Measurements from ENCODE around the gene TBC1D2B. TPM values are rescaled to one million over a fixed set of nuclear protein-coding genes. Genes with fewer than 3 reads are reported as not detected.
"Not testable (repeated sequence)": the region's sequence is repeated elsewhere in the genome, so short reads cannot be mapped to it uniquely, and the experiment has no call there.

TBC1D2B gene
- polyA plus RNA-seq, 1 donor (not counting 4 experiments of a cell fraction or from before 2014, with no cell fraction given), result 27.0 TPM

- Histone ChIP-seq H3K79me2 (ENCODE audit: control insufficient read depth, insufficient read depth, low read length) (no peaks in the 10 kb centered on the region), H3K9ac (ENCODE audit: control insufficient read depth, extremely low read depth, insufficient read depth, low read length) (no peak overlapping the region), H3K9me1 (ENCODE audit: control insufficient read depth, extremely low read depth, insufficient read depth, low read length) (peaks cover 3% of the 10 kb centered on the region), H3K9me3 (ENCODE audit: control insufficient read depth, low read depth, low read length) (no peaks in the 10 kb centered on the region), H2AFZ (ENCODE audit: control insufficient read depth, low read length) (no peak overlapping the region), H3K27ac (ENCODE audit: control insufficient read depth, insufficient read depth, low read length) (no peak overlapping the region), H3K4me1 (ENCODE audit: control insufficient read depth, extremely low read depth, insufficient read depth, low read length) (peaks cover 32% of the 10 kb centered on the region), H3K4me3 (ENCODE audit: control insufficient read depth in 2 of 3, extremely low read depth in 1 of 3, insufficient read depth in 2 of 3, low read depth in 1 of 3, low read length in 3 of 3) (no peak overlapping the region), H3K27me3 (ENCODE audit: control insufficient read depth, extremely low read depth, insufficient read depth, low read length) (no peaks in the 10 kb centered on the region), H3K36me3 (ENCODE audit: control insufficient read depth in 2 of 2, extremely low read depth in 1 of 2, insufficient read depth in 2 of 2, low read length in 2 of 2) (peaks cover 2% of the 10 kb centered on the region in 2 experiments), H3K4me2 (ENCODE audit: control insufficient read depth, extremely low read depth, insufficient read depth, low read depth, low read length) (no peak overlapping the region), H4K20me1 (ENCODE audit: control insufficient read depth, extremely low read depth, insufficient read depth, low read length) (no peaks in the 10 kb centered on the region)
- no peak for FAIRE-seq
- dilution Hi-C loops (cut with MboI; ENCODE audit: extremely low pct_ligation_motif_present, low sequenced_read_pairs), result no loop called here
- no peak for TF ChIP-seq CTCF (optimal IDR thresholded peaks at IDR 0.05 in 1 of 3, IDR thresholded peaks at IDR 0.05 in 1 of 3, conservative IDR thresholded peaks at IDR 0.05 in 1 of 3; ENCODE audit: extremely low read depth in 1 of 3, insufficient read depth in 2 of 3, low read length in 3 of 3)
- no peak for TF ChIP-seq EZH2 (IDR thresholded peaks at IDR 0.05; ENCODE audit: low read length)
- no peak for DNase-seq (ENCODE audit: low read depth, low spot score)
Measured at GRCh38 chr15:77992356-77993222, 84.9 kb downstream of the TBC1D2B start.

- H2AFZ ChIP-seq (ENCODE audit: control insufficient read depth, low read length); H3K27me3 ChIP-seq (ENCODE audit: control insufficient read depth, extremely low read depth, insufficient read depth, low read length); H3K4me3 ChIP-seq (ENCODE audit: control insufficient read depth in 2 of 3, extremely low read depth in 1 of 3, insufficient read depth in 2 of 3, low read depth in 1 of 3, low read length in 3 of 3); H3K9ac ChIP-seq (ENCODE audit: control insufficient read depth, extremely low read depth, insufficient read depth, low read length); H3K9me1 ChIP-seq (ENCODE audit: control insufficient read depth, extremely low read depth, insufficient read depth, low read length); H3K9me3 ChIP-seq (ENCODE audit: control insufficient read depth, low read depth, low read length); DNase-seq (ENCODE audit: low read depth, low spot score); dilution Hi-C loops (cut with MboI; ENCODE audit: extremely low pct_ligation_motif_present, low sequenced_read_pairs); H3K36me3 ChIP-seq (ENCODE audit: control insufficient read depth in 2 of 2, extremely low read depth in 1 of 2, insufficient read depth in 2 of 2, low read length in 2 of 2); FAIRE-seq; H3K79me2 ChIP-seq (ENCODE audit: control insufficient read depth, insufficient read depth, low read length); H3K4me2 ChIP-seq (ENCODE audit: control insufficient read depth, extremely low read depth, insufficient read depth, low read depth, low read length); H3K27ac ChIP-seq (ENCODE audit: control insufficient read depth, insufficient read depth, low read length); H4K20me1 ChIP-seq (ENCODE audit: control insufficient read depth, extremely low read depth, insufficient read depth, low read length): not testable (repeated sequence)
- H3K4me1 ChIP-seq (ENCODE audit: control insufficient read depth, extremely low read depth, insufficient read depth, low read length), result peaks cover 32% of the 10 kb centered on the region
Measured at GRCh38 chr15:77991658-77992201, 85.8 kb downstream of the TBC1D2B start.

Data from keratinocyte (primary cell).